Dendritic cell treated with granulocyte-macrophage colony-stimulating factor and Interleukin-4, amounts not matched to agents 40 ng/mL and 50 ng/mL, for 4 days (primary cell): ENCODE data around the gene RNU7-1.
A peak's percentile ranks its signal among the peaks of the same experiment; 100 is the strongest.

Source experiments
- H3K27ac Mint-ChIP-seq: one replicate; pipeline ENCODE4 v1.8.0; 2022; ENCODE audit warnings: mild to moderate bottlenecking, mixed read lengths
- H3K27me3 Mint-ChIP-seq: one replicate; pipeline ENCODE4 v1.8.0; 2022; ENCODE audit warnings: mild to moderate bottlenecking, mixed read lengths
- H3K36me3 Mint-ChIP-seq: one replicate; pipeline ENCODE4 v1.8.0; 2022; ENCODE audit warnings: low read depth, mixed read lengths
- H3K4me1 Mint-ChIP-seq: one replicate; pipeline ENCODE4 v1.8.0; 2022; ENCODE audit warnings: low read depth, mixed read lengths
- H3K4me3 Mint-ChIP-seq: one replicate; pipeline ENCODE4 v1.8.0; 2022; ENCODE audit warnings: mild to moderate bottlenecking, moderate library complexity, mixed read lengths
- H3K9me3 Mint-ChIP-seq: one replicate; pipeline ENCODE4 v1.8.0; 2022; ENCODE audit warnings: mixed read lengths
- intact Hi-C: fragments of 100-400 bp; cut with micrococcal nuclease; formaldehyde crosslinking; loops from one replicate; pipeline ENCODE4 v1.15.0; 2022

RNU7-1 gene

GRCh38 chr12:6914246-6914946 is 29.2 kb upstream of the RNU7-1 start, which contains the start of gene ENO2:
TSS of gene ENO2 (plus strand) at chr12:6914580. CDS start at chr12:6915833, 1,253 bp downstream.
- H3K9me3 Mint-ChIP-seq: no peaks in the 10 kb centered on the region
- H3K27me3 Mint-ChIP-seq: peaks cover 69% of the 10 kb centered on the region
- peak within 1 kb of the TSS; percentile 45 for H3K27ac Mint-ChIP-seq
- H3K4me1 Mint-ChIP-seq: peaks cover 46% of the 10 kb centered on the region
- H3K36me3 Mint-ChIP-seq: no peaks in the 10 kb centered on the region
- peak within 1 kb of the TSS; percentile 84 for H3K4me3 Mint-ChIP-seq
- intact Hi-C loops: no loop called here

GRCh38 chr12:6914947-6915788 is 28.4 kb upstream of the RNU7-1 start:
- intact Hi-C loops: no loop called here
- Mint-ChIP-seq H3K9me3 (no peaks in the 10 kb centered on the region), H3K4me3 (peak overlapping the region; percentile 84), H3K27ac (peak overlapping the region; percentile 45), H3K4me1 (peaks cover 49% of the 10 kb centered on the region), H3K36me3 (no peaks in the 10 kb centered on the region), H3K27me3 (peaks cover 73% of the 10 kb centered on the region)

- Mint-ChIP-seq H3K4me3 (no peak overlapping the region), H3K36me3 (no peaks in the 10 kb centered on the region), H3K9me3 (no peaks in the 10 kb centered on the region), H3K4me1 (peaks cover 50% of the 10 kb centered on the region), H3K27ac (no peak overlapping the region), H3K27me3 (peaks cover 75% of the 10 kb centered on the region)
- intact Hi-C loops: no loop called here
These were observed 27.8 kb upstream of the RNU7-1 start for GRCh38 chr12:6915789-6916285.

- H3K27ac Mint-ChIP-seq: no peak overlapping the region
- H3K4me1 Mint-ChIP-seq: peaks cover 54% of the 10 kb centered on the region
- no peaks in the 10 kb centered on the region for H3K36me3 Mint-ChIP-seq
- no peaks in the 10 kb centered on the region for H3K9me3 Mint-ChIP-seq
- H3K4me3 Mint-ChIP-seq: no peak overlapping the region
- intact Hi-C loops: no loop called here
- peaks cover 78% of the 10 kb centered on the region for H3K27me3 Mint-ChIP-seq
These were observed 27.0 kb upstream of the RNU7-1 start for GRCh38 chr12:6916426-6917200.

GRCh38 chr12:6917491-6918231 is 26.0 kb upstream of the RNU7-1 start:
- no peak overlapping the region for H3K27ac Mint-ChIP-seq
- intact Hi-C loops: no loop called here
- peaks cover 74% of the 10 kb centered on the region for H3K27me3 Mint-ChIP-seq
- no peaks in the 10 kb centered on the region for H3K9me3 Mint-ChIP-seq
- no peak overlapping the region for H3K4me3 Mint-ChIP-seq
- peaks cover 64% of the 10 kb centered on the region for H3K4me1 Mint-ChIP-seq
- no peaks in the 10 kb centered on the region for H3K36me3 Mint-ChIP-seq

GRCh38 chr12:6919588-6919987 is 24.0 kb upstream of the RNU7-1 start:
- Mint-ChIP-seq H3K27me3 (peaks cover 56% of the 10 kb centered on the region), H3K4me3 (no peak overlapping the region), H3K9me3 (no peaks in the 10 kb centered on the region), H3K4me1 (peaks cover 64% of the 10 kb centered on the region), H3K27ac (peak overlapping the region; percentile 42), H3K36me3 (no peaks in the 10 kb centered on the region)
- intact Hi-C loops: no loop called here

GRCh38 chr12:6921539-6921938 is 22.1 kb upstream of the RNU7-1 start:
- Mint-ChIP-seq H3K9me3 (no peaks in the 10 kb centered on the region), H3K27me3 (peaks cover 51% of the 10 kb centered on the region), H3K4me3 (no peak overlapping the region), H3K36me3 (no peaks in the 10 kb centered on the region), H3K4me1 (peaks cover 71% of the 10 kb centered on the region), H3K27ac (no peak overlapping the region)
- intact Hi-C loops: no loop called here

- intact Hi-C loops: no loop called here
- Mint-ChIP-seq H3K36me3 (no peaks in the 10 kb centered on the region), H3K4me3 (peak overlapping the region; percentile 59), H3K27me3 (peaks cover 51% of the 10 kb centered on the region), H3K27ac (peak overlapping the region; percentile 56), H3K9me3 (no peaks in the 10 kb centered on the region), H3K4me1 (peaks cover 72% of the 10 kb centered on the region)
These were observed 21.3 kb upstream of the RNU7-1 start for GRCh38 chr12:6921996-6922946.

- no peaks in the 10 kb centered on the region for H3K9me3 Mint-ChIP-seq
- H3K27ac Mint-ChIP-seq: peak overlapping the region; percentile 56
- peaks cover 74% of the 10 kb centered on the region for H3K4me1 Mint-ChIP-seq
- H3K4me3 Mint-ChIP-seq: peak overlapping the region; percentile 59
- intact Hi-C loops: no loop called here
- no peaks in the 10 kb centered on the region for H3K36me3 Mint-ChIP-seq
- peaks cover 48% of the 10 kb centered on the region for H3K27me3 Mint-ChIP-seq
These were observed 20.4 kb upstream of the RNU7-1 start for GRCh38 chr12:6923003-6923732.

- intact Hi-C loops: loop anchor here (2.0 kb wide), 1 partner anchor 15 kb away; no protein-coding TSS in a partner anchor
- no peak overlapping the region for H3K4me3 Mint-ChIP-seq
- no peaks in the 10 kb centered on the region for H3K9me3 Mint-ChIP-seq
- H3K4me1 Mint-ChIP-seq: peaks cover 79% of the 10 kb centered on the region
- no peak overlapping the region for H3K27ac Mint-ChIP-seq
- peaks cover 5% of the 10 kb centered on the region for H3K36me3 Mint-ChIP-seq
- H3K27me3 Mint-ChIP-seq: peaks cover 52% of the 10 kb centered on the region
These were observed 19.8 kb upstream of the RNU7-1 start for GRCh38 chr12:6923851-6924250.

GRCh38 chr12:6925239-6925539 is 18.4 kb upstream of the RNU7-1 start:
- Mint-ChIP-seq H3K27me3 (peaks cover 51% of the 10 kb centered on the region), H3K36me3 (peaks cover 9% of the 10 kb centered on the region), H3K27ac (peak overlapping the region; percentile 20), H3K4me1 (peaks cover 82% of the 10 kb centered on the region), H3K9me3 (no peaks in the 10 kb centered on the region), H3K4me3 (no peak overlapping the region)
- intact Hi-C loops: loop anchor here (2.0 kb wide), 1 partner anchor 14 kb away; no protein-coding TSS in a partner anchor
